ENCODE measurements around the gene IL36G. TPM values are rescaled to one million over a fixed set of nuclear protein-coding genes. Genes with fewer than 3 reads are reported as not detected.
A peak's percentile ranks its signal among the peaks of the same experiment; 100 is the strongest.

IL36G gene
- total RNA-seq, 2 experiments from 2014 or later: not detected

DNA sequence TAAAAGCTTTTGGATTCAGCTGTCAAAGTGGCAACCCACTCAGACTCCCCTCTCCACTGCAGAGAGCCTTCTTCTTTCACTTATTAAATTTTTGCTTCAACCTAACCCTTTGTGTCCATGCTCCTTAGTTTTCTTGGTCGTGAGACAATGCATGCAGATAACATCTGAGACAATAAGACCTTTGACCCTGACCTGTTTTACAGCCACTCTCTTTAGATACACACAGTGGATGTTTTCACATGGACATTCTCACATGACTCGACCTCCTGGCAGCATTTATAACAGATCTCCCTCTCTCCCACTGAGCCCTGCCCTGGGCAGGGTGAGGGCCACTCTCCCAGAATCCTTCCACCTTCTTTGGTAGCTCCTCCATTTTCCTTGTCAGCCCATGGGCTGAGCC lies 30.4 kb upstream of the IL36G start:
- Histone ChIP-seq H3K4me2 (ENCODE audit: low read length) (no peak overlapping the region), H2AFZ (ENCODE audit: low read length) (no peak overlapping the region), H4K20me1 (ENCODE audit: insufficient read depth, low read length) (no peaks in the 10 kb centered on the region), H3K79me2 (ENCODE audit: insufficient read depth, low read depth, low read length) (no peaks in the 10 kb centered on the region), H3K9me3 (ENCODE audit: low read length) (0 out of 2 replicates have a peak, but pooled peaks cover 7% of the 10 kb centered on the region), H3K4me1 (ENCODE audit: insufficient read depth, low read length, poor library complexity, severe bottlenecking) (no peaks in the 10 kb centered on the region), H3K27ac (ENCODE audit: low read depth, low read length, poor library complexity, severe bottlenecking) (no peak overlapping the region), H3K4me3 (ENCODE audit: low read depth, low read length, poor library complexity, severe bottlenecking) (no peak overlapping the region), H3K9me2 (ENCODE audit: insufficient read depth, low read length) (no peaks in the 10 kb centered on the region), H3K36me3 (ENCODE audit: insufficient read depth, low read length) (no peaks in the 10 kb centered on the region)
- peak; percentile 16 for DNase-seq (ENCODE audit: low spot score)
- ChIA-PET CTCF (ENCODE audit: unreplicated experiment) (interaction anchor here (0.6 kb wide), 1 partner anchor 611 kb away, joined by 3 read pairs; no protein-coding TSS in a partner anchor), POLR2A (no interaction called here)
- TF ChIP-seq, protein P1, sequence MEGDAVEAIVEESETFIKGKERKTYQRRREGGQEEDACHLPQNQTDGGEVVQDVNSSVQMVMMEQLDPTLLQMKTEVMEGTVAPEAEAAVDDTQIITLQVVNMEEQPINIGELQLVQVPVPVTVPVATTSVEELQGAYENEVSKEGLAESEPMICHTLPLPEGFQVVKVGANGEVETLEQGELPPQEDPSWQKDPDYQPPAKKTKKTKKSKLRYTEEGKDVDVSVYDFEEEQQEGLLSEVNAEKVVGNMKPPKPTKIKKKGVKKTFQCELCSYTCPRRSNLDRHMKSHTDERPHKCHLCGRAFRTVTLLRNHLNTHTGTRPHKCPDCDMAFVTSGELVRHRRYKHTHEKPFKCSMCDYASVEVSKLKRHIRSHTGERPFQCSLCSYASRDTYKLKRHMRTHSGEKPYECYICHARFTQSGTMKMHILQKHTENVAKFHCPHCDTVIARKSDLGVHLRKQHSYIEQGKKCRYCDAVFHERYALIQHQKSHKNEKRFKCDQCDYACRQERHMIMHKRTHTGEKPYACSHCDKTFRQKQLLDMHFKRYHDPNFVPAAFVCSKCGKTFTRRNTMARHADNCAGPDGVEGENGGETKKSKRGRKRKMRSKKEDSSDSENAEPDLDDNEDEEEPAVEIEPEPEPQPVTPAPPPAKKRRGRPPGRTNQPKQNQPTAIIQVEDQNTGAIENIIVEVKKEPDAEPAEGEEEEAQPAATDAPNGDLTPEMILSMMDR (conservative IDR thresholded peaks at IDR 0.05; ENCODE audit: low read length): no peak
- no peak for TF ChIP-seq EZH2phosphoT487 (IDR thresholded peaks at IDR 0.05; ENCODE audit: borderline replicate concordance, low read depth, low read length)
- BruUV-seq (replicated peaks): no TSS peak
- intact Hi-C loops (cut with micrococcal nuclease; ENCODE audit: unreplicated experiment): no loop called here

DNA sequence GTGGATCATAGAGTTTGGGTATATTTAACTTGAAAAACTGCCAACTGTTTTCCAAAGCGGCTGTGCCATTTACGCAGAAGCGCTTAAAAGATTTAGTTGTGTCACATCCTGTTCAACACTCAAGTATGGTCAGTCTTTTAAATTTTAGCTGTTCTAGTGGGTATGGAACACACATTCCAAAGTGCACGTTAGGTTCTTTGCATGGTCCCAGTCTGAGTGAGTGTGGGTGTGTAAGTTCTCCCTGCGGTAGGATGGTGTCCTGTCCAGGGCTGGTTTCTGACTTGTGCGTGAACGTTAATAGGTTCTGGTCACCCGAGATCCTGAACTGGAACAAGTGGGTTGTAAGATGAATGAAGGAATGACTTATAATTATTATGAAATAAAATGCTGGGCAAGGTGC lies 28.4 kb upstream of the IL36G start:
- POLR2A ChIA-PET: interaction anchor here (0.7 kb wide), 1 partner anchor 210 kb away, joined by 4 read pairs; no protein-coding TSS in a partner anchor
- intact Hi-C loops (cut with micrococcal nuclease; ENCODE audit: unreplicated experiment): no loop called here

DNA sequence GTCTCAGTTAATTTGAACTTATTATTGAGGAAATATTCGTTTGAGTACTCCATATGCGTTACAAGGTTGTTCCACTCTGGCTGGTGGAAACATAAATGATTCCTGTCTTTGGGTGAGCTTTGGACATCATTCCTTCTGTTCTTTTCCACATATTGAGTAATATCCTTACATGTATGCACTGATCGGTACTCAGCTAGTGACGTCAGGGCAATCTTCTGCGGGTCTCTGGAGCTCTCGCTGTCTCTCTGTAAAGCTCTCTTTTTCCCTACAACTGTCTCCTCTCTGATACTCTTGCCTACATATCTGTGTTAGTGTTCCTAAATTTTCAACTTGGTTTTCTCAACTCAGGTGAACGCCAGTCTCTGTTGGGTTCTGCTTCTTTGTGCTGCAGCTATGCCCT lies 23.4 kb upstream of the IL36G start:
- no TSS peak for BruUV-seq (replicated peaks)
- TF ChIP-seq EZH2phosphoT487 (IDR thresholded peaks at IDR 0.05; ENCODE audit: borderline replicate concordance, low read depth, low read length): no peak
- TF ChIP-seq, protein P1 (conservative IDR thresholded peaks at IDR 0.05; ENCODE audit: low read length): no peak
- no peak overlapping the region for H2AFZ ChIP-seq (ENCODE audit: low read length)
- no peak overlapping the region for H3K4me2 ChIP-seq (ENCODE audit: low read length)
- CTCF ChIA-PET (ENCODE audit: unreplicated experiment): no interaction called here
- H3K4me3 ChIP-seq (ENCODE audit: low read depth, low read length, poor library complexity, severe bottlenecking): no peak overlapping the region
- POLR2A ChIA-PET: no interaction called here
- no peaks in the 10 kb centered on the region for H4K20me1 ChIP-seq (ENCODE audit: insufficient read depth, low read length)
- H3K79me2 ChIP-seq (ENCODE audit: insufficient read depth, low read depth, low read length): no peaks in the 10 kb centered on the region
- no peaks in the 10 kb centered on the region for H3K4me1 ChIP-seq (ENCODE audit: insufficient read depth, low read length, poor library complexity, severe bottlenecking)
- intact Hi-C loops (cut with micrococcal nuclease; ENCODE audit: unreplicated experiment): loop anchor here (10.0 kb wide), 1 partner anchor 350 kb away; no protein-coding TSS in a partner anchor
- H3K9me3 ChIP-seq (ENCODE audit: low read length): no peaks in the 10 kb centered on the region
- H3K9me2 ChIP-seq (ENCODE audit: insufficient read depth, low read length): no peaks in the 10 kb centered on the region
- H3K27ac ChIP-seq (ENCODE audit: low read depth, low read length, poor library complexity, severe bottlenecking): no peak overlapping the region
- DNase-seq (ENCODE audit: low spot score): no peak
- H3K36me3 ChIP-seq (ENCODE audit: insufficient read depth, low read length): no peaks in the 10 kb centered on the region

More for the DNA sequence above, 28.4 kb upstream of the IL36G start:
- no TSS peak for BruUV-seq (replicated peaks)
- Histone ChIP-seq H3K4me1 (ENCODE audit: insufficient read depth, low read length, poor library complexity, severe bottlenecking) (no peaks in the 10 kb centered on the region), H3K4me2 (ENCODE audit: low read length) (no peak overlapping the region), H3K9me2 (ENCODE audit: insufficient read depth, low read length) (no peaks in the 10 kb centered on the region), H3K27ac (ENCODE audit: low read depth, low read length, poor library complexity, severe bottlenecking) (no peak overlapping the region), H3K4me3 (ENCODE audit: low read depth, low read length, poor library complexity, severe bottlenecking) (no peak overlapping the region), H4K20me1 (ENCODE audit: insufficient read depth, low read length) (no peaks in the 10 kb centered on the region), H3K36me3 (ENCODE audit: insufficient read depth, low read length) (no peaks in the 10 kb centered on the region), H3K79me2 (ENCODE audit: insufficient read depth, low read depth, low read length) (no peaks in the 10 kb centered on the region), H2AFZ (ENCODE audit: low read length) (no peak overlapping the region), H3K9me3 (ENCODE audit: low read length) (0 out of 2 replicates have a peak, but pooled peaks cover 7% of the 10 kb centered on the region)
- CTCF ChIA-PET (ENCODE audit: unreplicated experiment): interaction anchor here (1.0 kb wide), 1 partner anchor 12 kb away, joined by 3 read pairs; no protein-coding TSS in a partner anchor
- DNase-seq (ENCODE audit: low spot score): no peak
- TF ChIP-seq, protein P1 (conservative IDR thresholded peaks at IDR 0.05; ENCODE audit: low read length): no peak
- no peak for TF ChIP-seq EZH2phosphoT487 (IDR thresholded peaks at IDR 0.05; ENCODE audit: borderline replicate concordance, low read depth, low read length)
